ENCODE measurements around the gene ATG4B.

GRCh38 chr2:241595600-241596140 is 41.8 kb upstream of the ATG4B start:
- TF ChIP-seq FOXM1 (IDR thresholded peaks at IDR 0.05; ENCODE audit: borderline replicate concordance), result no peak
- no peak for TF ChIP-seq BHLHE40 (IDR thresholded peaks at IDR 0.05; ENCODE audit: borderline replicate concordance)
- no peak for TF ChIP-seq SP1 (IDR thresholded peaks at IDR 0.05)
- no peak for TF ChIP-seq NFRKB (IDR thresholded peaks at IDR 0.05)
- no peak for TF ChIP-seq FOXA1 (IDR thresholded peaks at IDR 0.05)
- TF ChIP-seq HDGF (IDR thresholded peaks at IDR 0.05; ENCODE audit: borderline replicate concordance), result no peak
- TF ChIP-seq ARNT (IDR thresholded peaks at IDR 0.05), result no peak
- TF ChIP-seq ELF4 (IDR thresholded peaks at IDR 0.05), result no peak

Measured in HEK293T (cell line).